Psoas muscle (tissue), 8 donors: ENCODE results near the gene UNC5C. TPM values are rescaled to one million over a fixed set of nuclear protein-coding genes. Genes with fewer than 3 reads are reported as not detected.

Experiments
- ATAC-seq, 4 donors: fragments of 200-7000 bp; cut with Tn5 transposase; one replicate each; pipeline ENCODE4 v1.9.1; 2020; ENCODE audit warnings: moderate library complexity in 3 of 4, mild to moderate bottlenecking in 2 of 4
- DNase-seq, 2 donors: peaks; one replicate each; pipeline ENCODE4 v3.0.0-alpha.2; 2020
- H3K27ac ChIP-seq: fragments of 200-600 bp; one replicate; pipeline ENCODE4 v1.8.0; 2022
- H3K27me3 ChIP-seq, 3 donors: fragments of 200-600 bp in 1 of 3; one replicate each; pipeline versions ENCODE4 v1.6.1 to v1.8.0; 2013 to 2022; ENCODE audit warnings: low read length in 2 of 3, mild to moderate bottlenecking in 2 of 3, moderate library complexity in 1 of 3; ENCODE audit not compliant: insufficient read depth in 3 of 3
- H3K36me3 ChIP-seq, 2 donors: fragments of 200-600 bp in 1 of 2; one replicate each; pipeline versions ENCODE4 v1.6.1 to v1.8.0; 2013 to 2022; ENCODE audit warnings: low read depth in 1 of 2, mild to moderate bottlenecking in 1 of 2, moderate library complexity in 1 of 2; ENCODE audit not compliant: insufficient read depth in 1 of 2
- H3K4me1 ChIP-seq: fragments of 200-600 bp; one replicate; pipeline ENCODE4 v1.8.0; 2022
- H3K4me3 ChIP-seq: fragments of 200-600 bp; one replicate; pipeline ENCODE4 v1.8.0; 2022; ENCODE audit warnings: mild to moderate bottlenecking
- H3K9me3 ChIP-seq: fragments of 200-600 bp; one replicate; pipeline ENCODE4 v1.8.0; 2022
- WGBS, 3 donors: extraction: QIAGEN DNeasy Blood & Tissue Kit; methylation state at CpG; one replicate each; pipeline versions ENCODE4 v1.1.6 to v1.1.7; 2013; 5-methylcytosine and 5-hydroxymethylcytosine counted together
- intact Hi-C, 2 donors: fragments of 100-400 bp; cut with DNase I; formaldehyde crosslinking; loops; one replicate each; pipeline versions ENCODE4 v1.11.0 to v1.14.2; 2022
- polyA plus RNA-seq, 3 donors: library from polyadenylated mRNA; stranded (reverse); fragments of 200-250 nt; gene quantifications; one replicate each; pipeline ENCODE4 v1.2.3, GENCODE V29; 2013
- total RNA-seq, 4 donors: library from RNA; stranded (reverse); fragmentation: NEBNext Ultra II Directional in 2 of 4; extraction: Animal tissue kit (Norgen Biotek cat#: 25700) in 2 of 4; gene quantifications; one replicate each; pipeline versions ENCODE4 v1.2.1 to v1.2.4, GENCODE V29; 2021 to 2023
- TF ChIP-seq, protein P1 (sequence below): fragments of 200-600 bp; IDR thresholded peaks from one replicate; pipeline ENCODE4 v1.8.0; 2022; ENCODE audit warnings: antibody characterized with exemption
- donor health status: healthy with polysubstance abuse.
- donor health status: DM: no; HTN: no; CAD: no; lungs with moderate emphysema.
- donor health status: Bipolar disorder and iron deficiency.
- donor health status: healthy.
- donor health status: DM: yes; HTN: yes; CAD: no.
- donor health status: DM: no; HTN: no; CAD: no.
- donor health status: DM: no; HTN: no; CAD: no.
- donor health status: DM: yes; HTN: yes; CAD: no.

UNC5C gene
- total and polyA plus RNA-seq, 7 donors, result 0.04 to 1.1 (median 0.19) TPM

DNA sequence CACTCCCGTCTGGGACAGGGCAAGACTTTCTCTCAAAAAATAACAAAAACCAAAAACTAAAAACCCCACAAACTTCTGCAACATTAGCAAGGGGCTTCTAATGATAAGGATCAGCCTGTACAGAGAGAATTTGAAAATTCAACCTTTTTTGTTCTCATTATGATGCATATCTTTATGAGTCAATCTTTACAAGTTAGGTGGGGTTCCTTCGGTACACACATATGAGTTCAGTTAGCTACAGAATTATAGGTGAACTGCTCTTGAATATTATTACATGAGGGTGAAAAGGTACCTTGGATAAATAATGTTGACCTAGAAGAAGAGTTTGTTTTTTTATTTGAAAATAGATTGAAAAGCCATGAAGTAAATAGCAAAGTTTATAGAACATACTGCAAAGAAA, 252.7 kb downstream of the UNC5C start:
- WGBS, 3 donors, result 95 to 97% (median 96%) methylated on average over 2 of the region's 2 CpGs
- DNase-seq (no peak), ATAC-seq (no peak)

DNA sequence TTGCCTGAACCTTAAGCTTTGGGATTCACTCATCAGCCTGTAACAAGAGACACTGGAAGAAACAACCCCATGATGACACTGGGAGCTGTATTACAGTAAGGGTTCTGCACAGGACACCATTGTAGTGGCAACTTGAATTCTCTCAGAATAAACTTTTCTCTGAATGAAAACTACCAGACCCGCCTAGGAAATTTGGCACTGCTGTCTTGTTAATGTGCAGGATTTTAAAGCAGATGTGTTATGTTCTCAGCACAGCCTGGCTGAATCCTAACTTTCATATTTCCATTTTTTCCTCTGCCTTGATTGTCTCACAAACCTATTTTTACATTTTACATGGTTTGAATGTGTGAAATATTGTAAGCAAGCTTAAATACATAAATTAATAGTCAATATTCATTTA, 253.6 kb downstream of the UNC5C start:
- Histone ChIP-seq H3K27ac (no peak overlapping the region), H3K36me3 (no peaks in the 10 kb centered on the region), H3K27me3 (no peaks in the 10 kb centered on the region), H3K4me1 (no peaks in the 10 kb centered on the region), H3K9me3 (no peaks in the 10 kb centered on the region), H3K4me3 (no peak overlapping the region)
- WGBS, 3 donors, result 61 to 75% (median 66%) methylated on average over 1 of the region's 1 CpG
- ATAC-seq (no peak), DNase-seq (no peak)
- TF ChIP-seq, protein P1, sequence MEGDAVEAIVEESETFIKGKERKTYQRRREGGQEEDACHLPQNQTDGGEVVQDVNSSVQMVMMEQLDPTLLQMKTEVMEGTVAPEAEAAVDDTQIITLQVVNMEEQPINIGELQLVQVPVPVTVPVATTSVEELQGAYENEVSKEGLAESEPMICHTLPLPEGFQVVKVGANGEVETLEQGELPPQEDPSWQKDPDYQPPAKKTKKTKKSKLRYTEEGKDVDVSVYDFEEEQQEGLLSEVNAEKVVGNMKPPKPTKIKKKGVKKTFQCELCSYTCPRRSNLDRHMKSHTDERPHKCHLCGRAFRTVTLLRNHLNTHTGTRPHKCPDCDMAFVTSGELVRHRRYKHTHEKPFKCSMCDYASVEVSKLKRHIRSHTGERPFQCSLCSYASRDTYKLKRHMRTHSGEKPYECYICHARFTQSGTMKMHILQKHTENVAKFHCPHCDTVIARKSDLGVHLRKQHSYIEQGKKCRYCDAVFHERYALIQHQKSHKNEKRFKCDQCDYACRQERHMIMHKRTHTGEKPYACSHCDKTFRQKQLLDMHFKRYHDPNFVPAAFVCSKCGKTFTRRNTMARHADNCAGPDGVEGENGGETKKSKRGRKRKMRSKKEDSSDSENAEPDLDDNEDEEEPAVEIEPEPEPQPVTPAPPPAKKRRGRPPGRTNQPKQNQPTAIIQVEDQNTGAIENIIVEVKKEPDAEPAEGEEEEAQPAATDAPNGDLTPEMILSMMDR, result no peak
- intact Hi-C loops, result no loop called here

More for the DNA sequence above, 252.7 kb downstream of the UNC5C start:
- no peaks in the 10 kb centered on the region for H3K9me3 ChIP-seq
- H3K27ac ChIP-seq, result no peak overlapping the region
- no peaks in the 10 kb centered on the region for H3K4me1 ChIP-seq
- TF ChIP-seq, protein P1, result no peak
- H3K36me3 ChIP-seq, result no peaks in the 10 kb centered on the region
- H3K27me3 ChIP-seq, result no peaks in the 10 kb centered on the region
- no peak overlapping the region for H3K4me3 ChIP-seq
- intact Hi-C loops, result no loop called here

DNA sequence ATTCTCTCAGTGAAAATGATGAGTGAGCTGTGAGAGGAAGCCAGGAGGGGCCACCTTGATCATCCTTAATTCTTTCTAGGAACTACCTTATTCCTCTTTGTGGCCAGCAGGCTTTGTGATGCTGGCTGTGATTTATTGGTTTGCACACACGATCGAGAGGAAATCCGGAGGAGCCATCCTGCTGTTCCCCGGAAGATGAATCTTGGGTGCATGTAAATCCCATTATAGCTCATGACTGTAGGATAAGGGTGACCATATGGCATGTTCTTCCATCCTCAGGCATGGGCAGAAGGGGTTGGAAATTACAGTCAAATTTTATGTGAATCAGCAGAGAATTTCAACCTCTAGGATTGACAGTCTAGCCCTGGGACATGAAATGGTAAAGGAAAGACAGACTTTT, 254.5 kb downstream of the UNC5C start:
- 66 to 79% (median 78%) methylated on average over 4 of the region's 4 CpGs for WGBS, 3 donors
- no peak overlapping the region for H3K4me3 ChIP-seq
- H3K36me3 ChIP-seq, result no peaks in the 10 kb centered on the region
- H3K9me3 ChIP-seq, result no peaks in the 10 kb centered on the region
- no peaks in the 10 kb centered on the region for H3K4me1 ChIP-seq
- H3K27ac ChIP-seq, result no peak overlapping the region
- intact Hi-C loops, result no loop called here
- ATAC-seq (no peak), DNase-seq (no peak)
- H3K27me3 ChIP-seq, result no peaks in the 10 kb centered on the region
- TF ChIP-seq, protein P1, result no peak

DNA sequence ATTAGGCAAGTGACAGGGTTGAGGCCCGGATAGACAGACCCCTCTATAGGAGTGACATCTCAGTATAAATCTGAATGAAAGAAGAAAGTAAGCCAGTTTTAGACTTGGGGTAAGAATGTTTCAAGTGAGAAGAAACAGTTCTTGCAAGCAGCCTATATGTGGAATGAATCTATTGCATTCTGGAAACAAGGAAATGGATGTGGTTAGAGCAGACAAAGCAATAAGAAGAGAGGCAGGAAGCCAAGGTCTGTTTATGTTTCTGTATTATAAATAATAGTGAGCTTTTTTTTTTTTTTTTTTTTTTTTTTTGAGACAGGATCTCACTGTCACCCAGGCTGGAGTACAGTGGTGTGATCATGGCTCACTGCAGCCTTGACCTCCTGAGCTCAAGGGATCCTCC, 255.8 kb downstream of the UNC5C start:
- H3K9me3 ChIP-seq, result peaks cover 4% of the 10 kb centered on the region
- H3K4me1 ChIP-seq, result no peaks in the 10 kb centered on the region
- no peak for ATAC-seq
- no peaks in the 10 kb centered on the region for H3K27me3 ChIP-seq
- no peak overlapping the region for H3K4me3 ChIP-seq
- 78 to 84% (median 82%) methylated on average over 1 of the region's 1 CpG for WGBS, 3 donors
- no peak overlapping the region for H3K27ac ChIP-seq
- H3K36me3 ChIP-seq, result no peaks in the 10 kb centered on the region
- DNase-seq, result no peak
- intact Hi-C loops, result no loop called here
- TF ChIP-seq, protein P1, result no peak

DNA sequence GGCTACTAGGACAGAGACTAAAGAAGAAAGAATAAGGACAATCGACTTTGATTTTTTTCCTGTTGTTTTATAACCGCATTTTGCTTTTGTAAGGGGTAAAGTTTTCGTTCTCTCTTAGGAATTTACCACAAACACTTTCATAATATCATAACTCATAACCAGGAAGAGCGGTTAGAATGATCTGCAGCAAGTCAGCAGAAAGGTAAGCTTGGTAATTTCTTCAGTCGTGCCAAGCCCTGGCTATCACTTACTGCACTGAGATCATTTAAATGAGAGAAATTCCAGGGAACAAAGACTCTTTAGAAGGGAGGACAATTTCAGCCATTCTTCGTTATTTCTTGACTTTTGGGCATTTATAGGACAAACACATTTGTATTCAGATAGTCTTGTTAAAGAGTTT, 258.1 kb downstream of the UNC5C start:
- Histone ChIP-seq H3K27me3 (no peaks in the 10 kb centered on the region), H3K4me1 (no peaks in the 10 kb centered on the region), H3K4me3 (no peak overlapping the region), H3K9me3 (peaks cover 4% of the 10 kb centered on the region), H3K27ac (no peak overlapping the region), H3K36me3 (no peaks in the 10 kb centered on the region)
- no peak for ATAC-seq
- no peak for DNase-seq
- intact Hi-C loops, result no loop called here
- WGBS, 3 donors, result 71 to 78% (median 77%) methylated on average over 6 of the region's 6 CpGs
- TF ChIP-seq, protein P1, result no peak
